HG03565 (cell line): Measurements from ENCODE around the gene ARCN1.

Source experiments
- ATAC-seq: cut with Tn5 transposase; IDR thresholded peaks from one replicate; pipeline ENCODE4 v1.9.1; 2021; ENCODE audit warnings: mild to moderate bottlenecking, moderate library complexity; ENCODE audit not compliant: unreplicated experiment

Gene ARCN1

GRCh38 chr11:118619444-118620197 is 47.4 kb downstream of the ARCN1 start:
- no peak for ATAC-seq

DNA sequence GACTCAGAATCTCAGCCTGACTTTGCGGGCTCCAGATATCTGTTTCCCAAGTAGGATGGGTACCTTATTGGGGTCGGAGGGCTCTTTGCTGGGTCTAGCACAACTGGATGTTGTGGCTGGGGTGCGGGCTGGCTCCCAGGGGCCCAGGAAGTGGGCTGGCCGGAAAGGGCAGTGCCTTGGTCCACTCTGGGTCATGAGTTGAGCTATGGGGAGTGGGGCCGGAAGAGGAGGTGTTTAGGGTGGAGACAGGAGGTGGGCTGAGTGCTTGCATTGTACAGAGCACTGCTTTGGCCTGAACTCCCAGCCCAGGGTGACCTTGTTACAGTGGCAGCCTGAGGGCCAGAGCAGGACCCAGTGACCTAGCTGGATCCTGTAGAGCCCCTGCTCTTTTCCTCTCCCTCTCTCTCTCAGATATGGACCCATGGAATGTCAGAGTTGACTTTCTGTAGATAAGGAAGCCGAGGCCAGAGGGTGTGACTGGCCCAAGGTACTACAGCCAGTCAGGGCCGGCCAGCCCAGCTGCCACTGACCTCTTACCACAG is 48.4 kb downstream of the ARCN1 start:
- ATAC-seq, result no peak

GRCh38 chr11:118621071-118621783 is 49.0 kb downstream of the ARCN1 start:
- no peak for ATAC-seq

DNA sequence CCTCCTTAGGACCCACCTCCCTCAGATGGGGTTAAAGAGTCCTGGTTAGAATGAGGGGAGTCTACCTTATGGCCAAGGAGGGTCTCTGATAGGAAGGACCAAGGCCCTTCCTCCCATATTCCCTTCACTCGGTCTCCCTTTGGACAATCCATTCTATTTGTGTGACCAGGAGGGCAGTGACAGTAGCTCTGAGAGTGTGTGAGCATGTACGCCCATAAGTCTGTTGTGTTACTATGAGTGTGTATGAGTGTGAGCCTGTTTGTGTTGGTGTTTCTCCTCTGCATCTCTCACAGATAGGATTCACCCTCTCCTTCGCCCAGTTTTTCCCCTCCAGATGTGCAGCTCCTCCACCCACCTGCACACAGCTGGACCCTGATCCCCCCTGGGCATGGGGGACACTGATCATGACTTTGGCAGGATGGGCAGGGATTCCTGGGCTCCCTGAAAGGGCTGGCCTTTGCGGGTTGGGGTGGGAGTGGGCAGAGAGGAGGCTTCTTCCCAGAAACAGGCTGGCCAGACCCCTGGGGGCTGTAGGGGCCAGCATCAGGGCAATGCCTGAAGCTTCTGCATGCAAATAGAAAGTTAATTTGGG is 49.7 kb downstream of the ARCN1 start:
- ATAC-seq, result no peak

DNA sequence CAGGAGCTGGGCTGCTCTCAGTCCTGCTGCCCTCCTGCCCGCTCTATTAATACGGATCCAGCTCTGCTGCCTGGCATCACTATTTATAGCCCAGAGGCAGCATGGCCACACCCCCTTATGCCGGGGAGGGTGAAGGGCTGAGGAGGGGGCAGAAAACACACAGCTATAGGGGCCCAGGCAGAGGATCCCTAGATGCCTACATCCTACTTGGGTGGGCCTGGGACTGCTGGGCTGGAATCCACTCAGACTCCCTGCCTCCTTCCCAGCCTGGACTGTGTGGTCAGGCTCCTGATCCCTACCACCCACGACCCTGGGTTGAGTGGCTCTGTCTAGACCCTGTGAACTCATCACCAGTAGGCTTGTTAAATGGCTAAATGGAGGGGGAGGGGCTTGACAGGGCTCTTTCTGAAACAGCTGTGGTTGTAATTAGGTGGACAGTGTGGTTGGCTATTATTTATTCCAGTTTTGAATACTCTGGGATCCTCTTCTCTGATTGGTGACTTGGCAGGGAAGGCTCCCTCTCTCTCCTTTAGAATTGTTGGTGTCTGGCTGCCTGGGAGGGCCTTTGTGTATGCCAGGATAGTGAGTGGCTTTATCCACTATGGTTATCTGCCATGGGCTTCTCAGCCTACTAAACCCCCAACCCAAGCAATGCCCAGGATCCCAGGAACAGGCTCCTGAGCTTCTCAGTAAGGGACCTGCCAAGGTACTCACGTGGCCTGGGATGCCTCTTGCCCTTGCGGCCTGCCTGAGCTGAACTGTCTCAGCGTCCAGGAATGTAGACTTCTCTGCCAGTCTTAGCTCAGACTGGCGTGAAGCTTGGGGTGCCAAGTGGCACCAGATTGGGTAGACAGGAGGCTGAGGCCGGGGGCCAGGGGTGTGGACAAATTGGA is 50.4 kb downstream of the ARCN1 start:
- ATAC-seq, result no peak

GRCh38 chr11:118623269-118623655 is 51.1 kb downstream of the ARCN1 start:
- ATAC-seq, result no peak

DNA sequence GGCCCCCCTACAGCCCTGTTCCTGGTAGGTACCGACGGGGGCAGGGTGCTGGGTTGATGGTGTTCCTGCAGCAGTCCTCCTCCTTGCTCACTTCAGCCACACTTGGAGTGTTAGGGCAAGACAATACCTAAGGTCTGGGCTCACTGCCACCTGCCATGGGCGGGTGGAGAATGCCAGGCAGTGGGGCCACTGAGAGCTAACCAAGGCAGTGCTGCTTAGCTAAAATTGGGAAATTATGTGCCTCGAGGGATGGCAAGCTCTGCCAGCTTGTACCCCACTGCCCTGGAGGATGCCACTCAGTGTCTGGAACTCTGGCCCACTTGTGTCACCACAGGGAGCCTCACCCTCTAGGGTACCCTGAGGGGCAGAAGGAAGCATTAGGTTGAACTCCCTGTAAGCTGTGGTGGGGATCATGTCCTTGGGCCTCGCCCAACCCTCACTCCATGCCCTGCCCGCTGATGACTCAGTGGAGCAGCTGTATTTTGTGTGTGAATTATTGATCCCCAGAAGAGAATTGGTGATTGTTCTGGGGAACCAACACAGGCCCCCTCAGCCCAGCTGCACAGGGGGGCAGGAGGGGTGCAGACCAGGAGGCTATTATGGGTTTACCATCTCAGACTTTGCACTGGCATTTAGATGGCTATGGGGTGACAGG is 53.0 kb downstream of the ARCN1 start:
- no peak for ATAC-seq

DNA sequence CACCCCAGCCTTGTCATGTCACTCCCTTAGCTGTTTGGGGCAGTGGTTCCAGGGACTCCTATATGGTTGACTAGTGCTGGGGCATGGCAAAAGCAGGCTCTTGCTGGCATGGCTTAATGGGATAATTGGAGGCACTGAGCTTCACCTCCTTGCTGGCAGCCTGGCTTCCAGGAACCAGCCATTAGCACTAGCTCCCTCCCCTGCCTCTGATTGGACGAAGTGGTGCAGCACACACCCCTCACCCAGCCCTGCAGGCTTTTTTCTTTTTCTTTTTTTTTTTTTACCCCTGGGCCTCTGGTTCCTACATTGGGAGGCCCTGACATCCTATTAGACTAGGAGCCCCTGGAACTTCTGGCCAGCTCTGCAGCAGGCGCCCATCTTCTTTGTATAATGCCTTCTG is 53.8 kb downstream of the ARCN1 start:
- no peak for ATAC-seq

- no peak for ATAC-seq
Observed at GRCh38 chr11:118627566-118627965, 55.4 kb downstream of the ARCN1 start.

DNA sequence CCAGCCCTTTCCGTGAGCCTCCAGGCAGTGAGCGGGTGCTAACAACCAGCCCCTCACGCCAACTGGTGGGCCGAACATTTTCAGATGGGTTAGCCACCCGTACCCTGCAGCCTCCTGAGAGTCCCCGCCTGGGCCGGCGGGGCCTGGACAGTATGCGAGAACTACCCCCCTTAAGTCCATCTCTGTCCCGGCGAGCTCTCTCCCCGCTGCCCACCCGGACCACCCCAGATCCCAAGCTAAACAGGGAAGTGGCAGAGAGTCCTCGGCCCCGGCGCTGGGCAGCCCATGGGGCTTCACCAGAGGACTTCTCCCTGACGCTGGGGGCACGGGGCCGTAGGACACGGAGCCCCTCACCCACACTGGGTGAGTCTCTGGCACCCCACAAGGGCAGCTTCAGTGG is 55.8 kb downstream of the ARCN1 start:
- ATAC-seq, result no peak

- ATAC-seq, result no peak
Observed at GRCh38 chr11:118628432-118628831, 56.2 kb downstream of the ARCN1 start.

- no peak for ATAC-seq
Observed at GRCh38 chr11:118628861-118629549, 56.8 kb downstream of the ARCN1 start.

GRCh38 chr11:118629761-118630661 is 57.8 kb downstream of the ARCN1 start:
- ATAC-seq, result no peak

- ATAC-seq, result no peak
Observed at GRCh38 chr11:118631142-118631909, 59.1 kb downstream of the ARCN1 start.

DNA sequence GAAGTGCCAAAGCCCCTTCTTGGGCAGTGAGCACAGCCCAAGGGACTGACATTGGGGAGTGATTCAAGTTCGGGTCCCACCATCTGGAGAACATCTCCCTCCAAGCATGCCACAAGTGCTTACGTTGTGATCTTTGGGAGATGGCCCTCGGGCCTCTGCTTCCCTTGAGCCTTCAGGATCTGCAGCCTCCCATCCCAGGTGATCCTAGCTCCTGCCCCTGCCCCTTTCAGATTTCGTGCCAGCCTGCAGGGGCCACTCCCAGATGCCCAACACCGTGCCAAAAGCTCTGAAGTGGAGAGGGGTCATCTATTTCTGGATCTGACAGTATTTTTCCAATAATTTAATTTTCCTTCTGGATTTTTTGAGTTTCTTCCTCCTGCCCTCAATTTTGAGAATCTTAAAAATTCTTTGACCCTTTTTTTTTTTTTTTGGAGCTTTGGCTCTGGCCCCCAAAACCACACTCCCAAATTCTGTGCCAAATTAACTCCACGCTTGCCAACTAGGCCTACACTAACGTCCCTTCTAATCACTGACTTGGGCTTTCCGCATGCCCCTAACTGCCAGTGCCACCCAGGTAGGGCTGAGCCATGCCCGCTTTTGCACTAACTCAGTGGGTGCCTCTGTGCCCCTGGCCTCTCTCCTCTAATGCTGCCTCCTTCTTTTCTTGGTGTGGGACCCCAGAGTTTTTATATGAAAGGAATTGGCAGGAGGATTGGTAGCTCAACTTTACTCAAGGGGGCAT is 60.5 kb downstream of the ARCN1 start:
- no peak for ATAC-seq

DNA sequence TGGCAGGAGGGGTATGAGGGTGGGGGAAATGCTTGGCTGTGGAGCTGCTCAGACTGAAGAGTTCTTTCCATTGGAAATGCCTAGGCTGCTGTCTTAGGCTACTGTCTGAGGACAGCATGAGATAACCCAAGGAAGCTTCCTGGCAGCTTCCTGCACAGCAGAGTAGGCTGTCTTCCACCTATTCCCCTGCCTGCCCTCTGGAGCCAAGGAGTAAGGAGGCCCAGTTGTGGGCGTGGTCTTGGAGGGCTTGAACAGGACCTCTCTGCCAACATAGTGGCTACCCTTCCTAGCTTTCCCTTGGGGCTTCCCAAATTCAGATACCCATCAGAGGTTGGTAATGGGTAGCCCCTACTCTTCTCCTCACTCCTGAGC is 61.1 kb downstream of the ARCN1 start:
- ATAC-seq, result no peak

DNA sequence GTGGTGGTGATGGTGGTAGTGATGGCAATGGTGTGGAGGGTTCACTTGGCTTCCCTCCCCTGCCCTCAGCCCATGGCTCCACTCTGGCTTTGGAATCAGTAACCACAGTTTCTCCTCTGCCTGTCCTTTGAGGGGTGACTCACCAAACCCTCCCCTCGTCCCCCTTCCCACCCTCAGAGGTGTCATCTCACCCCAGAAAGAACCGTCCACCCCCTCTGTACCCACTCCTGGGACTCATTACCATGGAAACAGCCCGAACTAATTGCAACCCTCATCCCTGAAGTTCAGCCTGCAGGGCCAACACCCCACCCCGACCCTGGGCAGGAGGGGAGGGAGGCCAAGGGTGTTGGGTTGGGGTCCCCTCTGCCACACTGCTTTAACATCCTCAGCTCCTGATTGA is 61.8 kb downstream of the ARCN1 start:
- ATAC-seq, result no peak
